Middle frontal gyrus (tissue), 1 donor: ENCODE measurements around the gene CDH9.

Experiments
- DNase-seq: peaks from one replicate; pipeline ENCODE4 v3.0.0-alpha.2; 2015; ENCODE audit warnings: low spot score; ENCODE audit errors: extremely low spot score

CDH9 gene, protein sequence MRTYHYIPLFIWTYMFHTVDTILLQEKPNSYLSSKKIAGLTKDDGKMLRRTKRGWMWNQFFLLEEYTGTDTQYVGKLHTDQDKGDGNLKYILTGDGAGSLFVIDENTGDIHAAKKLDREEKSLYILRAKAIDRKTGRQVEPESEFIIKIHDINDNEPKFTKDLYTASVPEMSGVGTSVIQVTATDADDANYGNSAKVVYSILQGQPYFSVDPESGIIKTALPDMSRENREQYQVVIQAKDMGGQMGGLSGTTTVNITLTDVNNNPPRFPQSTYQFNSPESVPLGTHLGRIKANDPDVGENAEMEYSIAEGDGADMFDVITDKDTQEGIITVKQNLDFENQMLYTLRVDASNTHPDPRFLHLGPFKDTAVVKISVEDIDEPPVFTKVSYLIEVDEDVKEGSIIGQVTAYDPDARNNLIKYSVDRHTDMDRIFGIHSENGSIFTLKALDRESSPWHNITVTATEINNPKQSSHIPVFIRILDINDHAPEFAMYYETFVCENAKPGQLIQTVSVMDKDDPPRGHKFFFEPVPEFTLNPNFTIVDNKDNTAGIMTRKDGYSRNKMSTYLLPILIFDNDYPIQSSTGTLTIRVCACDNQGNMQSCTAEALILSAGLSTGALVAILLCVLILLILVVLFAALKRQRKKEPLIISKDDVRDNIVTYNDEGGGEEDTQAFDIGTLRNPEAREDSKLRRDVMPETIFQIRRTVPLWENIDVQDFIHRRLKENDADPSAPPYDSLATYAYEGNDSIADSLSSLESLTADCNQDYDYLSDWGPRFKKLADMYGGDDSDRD

DNA sequence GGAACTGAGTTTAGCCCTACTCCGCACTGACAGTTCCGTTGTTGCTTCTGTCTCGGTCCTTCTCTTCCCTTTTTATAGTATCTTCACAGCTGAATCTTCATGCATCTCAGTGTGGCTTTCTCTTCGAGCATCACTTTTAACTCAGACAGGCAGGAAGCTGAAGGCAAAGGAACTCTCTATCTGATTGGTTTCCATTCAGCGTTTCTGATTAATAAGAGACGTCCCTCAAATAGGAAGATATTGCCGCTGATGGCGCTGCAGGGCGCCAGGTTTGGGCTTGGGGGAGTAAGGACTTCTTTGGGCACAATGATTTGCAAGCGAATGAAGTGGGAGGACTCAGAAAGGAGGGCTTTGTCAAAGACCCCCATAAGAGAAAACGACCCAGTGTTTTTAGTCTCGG is at the start of gene CDH9:
TSS of gene CDH9 (minus strand) at position 111 of the 400 bp plus-strand sequence. CDS start 50,253 bp downstream, outside the sequence.
- no peak for DNase-seq

- no peak for DNase-seq
Measured at GRCh38 chr5:27087747-27088146, 49.4 kb upstream of the CDH9 start.

DNA sequence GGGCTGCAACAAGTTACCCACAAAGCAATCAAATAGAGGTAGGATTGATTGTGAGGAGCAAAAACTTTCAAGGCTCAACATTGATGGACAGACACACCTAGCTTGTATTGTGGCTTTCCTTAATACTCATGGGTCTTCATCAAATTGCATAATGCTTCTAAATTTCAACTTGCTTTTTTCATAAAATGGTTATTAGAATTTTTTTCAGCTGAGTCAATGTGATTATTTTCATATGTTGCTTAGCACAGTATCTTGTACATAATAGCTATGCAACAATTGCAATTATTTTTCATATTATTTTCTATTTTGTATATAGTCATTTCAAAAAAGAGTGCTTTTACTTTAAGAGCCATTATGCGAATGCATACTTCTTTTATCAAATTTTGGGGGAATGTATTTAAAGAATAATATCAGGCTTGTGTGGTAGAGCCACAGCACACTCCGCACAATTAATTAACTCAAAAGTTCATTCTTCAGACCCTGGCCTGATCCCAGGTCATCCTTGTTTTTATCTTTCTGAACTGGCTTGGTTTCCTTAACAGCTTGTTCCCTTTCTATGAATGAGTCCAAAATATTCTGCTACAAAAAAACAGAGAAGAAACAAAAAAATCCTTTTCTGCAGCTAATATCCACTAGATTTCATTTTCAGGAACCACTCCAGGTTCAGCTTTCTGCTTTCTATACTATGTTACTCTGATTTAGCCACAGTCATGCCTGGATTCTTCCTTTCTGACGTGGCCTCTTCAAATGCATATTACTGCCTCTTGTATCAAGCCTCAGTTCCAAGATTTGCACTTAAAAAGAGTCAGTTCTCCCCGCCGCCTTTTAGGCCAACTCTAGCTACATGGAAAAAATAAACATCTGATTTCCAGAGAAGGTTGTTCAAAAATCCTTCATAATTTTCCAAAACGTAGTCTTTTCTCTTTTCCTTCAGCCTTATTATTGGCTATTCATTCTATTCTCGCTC is 45.3 kb upstream of the CDH9 start:
- DNase-seq: no peak

DNA sequence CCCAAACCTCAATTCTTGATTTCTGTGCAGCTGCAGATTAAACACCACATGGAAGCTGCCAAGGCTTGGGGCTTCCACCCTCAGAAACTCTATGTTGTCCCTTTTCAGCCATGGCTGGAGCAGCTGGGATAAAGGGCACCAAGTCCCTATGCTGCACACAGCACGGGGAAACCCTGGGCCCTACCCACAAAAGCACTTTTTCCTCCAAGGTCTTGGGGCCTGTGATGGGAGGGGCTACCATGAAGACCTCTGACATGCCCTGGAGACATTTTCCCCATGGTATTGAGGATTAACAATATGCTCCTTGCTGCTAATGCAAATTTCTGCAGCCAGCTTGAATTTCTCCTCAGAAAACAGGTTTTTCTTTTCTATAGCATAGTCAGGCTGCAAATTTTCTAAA is 41.8 kb upstream of the CDH9 start:
- no peak for DNase-seq

DNA sequence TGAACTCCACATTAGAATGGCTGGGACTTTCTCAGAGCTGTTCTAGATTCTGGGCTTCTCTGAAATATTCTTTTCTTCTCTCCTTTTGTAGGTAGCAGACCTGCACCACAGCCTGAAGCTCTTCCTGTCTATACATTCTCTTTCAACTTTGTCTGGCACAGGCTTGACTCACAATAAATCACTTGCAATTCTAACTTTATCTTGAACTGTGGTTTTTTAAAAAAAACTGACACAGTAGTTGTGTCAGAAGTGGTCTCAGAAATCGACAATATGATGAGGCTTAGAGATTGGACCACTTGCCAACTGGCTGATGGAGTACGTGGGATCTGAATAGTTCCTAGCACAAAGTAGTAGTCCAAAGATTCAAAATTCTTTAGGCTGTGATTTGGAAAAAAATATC is 24.1 kb upstream of the CDH9 start:
- no peak for DNase-seq

GRCh38 chr5:27048510-27048909 is 10.1 kb upstream of the CDH9 start:
- DNase-seq: no peak

GRCh38 chr5:27041372-27041771 is 3.0 kb upstream of the CDH9 start:
- DNase-seq: no peak

GRCh38 chr5:27034565-27034964 is 3.8 kb downstream of the CDH9 start:
- no peak for DNase-seq

- no peak for DNase-seq
Measured at GRCh38 chr5:27026801-27027200, 11.6 kb downstream of the CDH9 start.

DNA sequence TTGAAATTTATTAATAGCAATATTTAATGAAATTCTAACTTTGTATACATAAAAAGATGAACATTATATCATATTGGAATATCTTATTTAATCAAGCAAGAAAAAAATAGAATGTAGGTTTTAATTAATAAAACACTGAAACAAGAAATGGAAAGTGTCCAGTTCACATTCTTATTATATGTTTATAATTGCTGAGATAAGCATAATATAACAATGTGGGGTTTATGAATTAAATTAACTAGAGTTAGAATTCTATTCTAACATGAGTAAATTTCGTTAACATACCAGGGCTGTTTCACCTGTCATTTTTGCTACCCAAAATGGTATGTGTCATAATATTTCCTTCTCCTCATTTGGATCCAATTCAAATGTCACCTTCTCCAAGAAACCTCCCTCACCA is 12.3 kb downstream of the CDH9 start:
- no peak for DNase-seq

GRCh38 chr5:27021471-27021870 is 16.9 kb downstream of the CDH9 start:
- DNase-seq: no peak

GRCh38 chr5:27020973-27021372 is 17.4 kb downstream of the CDH9 start:
- no peak for DNase-seq

DNA sequence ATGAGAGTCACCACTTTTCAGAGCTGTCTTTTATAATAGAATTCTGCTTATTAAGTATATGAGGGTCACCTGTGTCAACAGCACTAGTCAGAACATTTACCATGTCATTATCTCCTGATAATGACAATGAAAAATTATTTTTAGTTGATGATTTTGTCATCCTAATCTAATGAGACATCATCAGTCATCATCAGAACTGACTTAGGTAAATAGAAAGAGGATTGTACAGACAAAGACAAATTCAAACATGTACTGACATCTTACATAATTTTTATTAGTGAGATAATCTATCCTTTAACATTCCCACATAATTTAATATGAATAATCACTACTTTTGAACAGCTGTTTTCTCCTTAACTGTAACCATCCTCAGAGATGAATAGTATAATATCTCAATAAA is 22.6 kb downstream of the CDH9 start:
- DNase-seq: no peak

GRCh38 chr5:27011274-27011673 is 27.1 kb downstream of the CDH9 start:
- no peak for DNase-seq

DNA sequence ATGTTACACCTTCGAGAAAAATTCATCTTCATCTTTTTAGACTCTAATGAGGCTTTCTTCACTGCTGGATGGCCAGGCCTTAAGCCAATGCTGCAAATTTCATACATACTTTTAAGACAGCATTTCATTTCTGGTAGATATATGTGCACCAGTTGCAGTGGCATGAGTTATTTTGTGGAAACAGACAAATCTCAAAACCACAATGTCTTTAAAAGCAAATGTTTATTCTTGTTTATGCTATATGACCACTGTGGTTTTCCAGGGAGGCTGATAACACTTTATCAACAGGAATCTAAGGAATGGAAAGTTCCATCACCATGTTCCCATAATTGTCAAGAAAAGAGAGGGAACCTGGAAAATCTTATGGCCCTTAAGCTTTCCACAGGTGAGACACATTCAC is 27.7 kb downstream of the CDH9 start:
- no peak for DNase-seq

- no peak for DNase-seq
Measured at GRCh38 chr5:27009540-27009915, 28.9 kb downstream of the CDH9 start.

DNA sequence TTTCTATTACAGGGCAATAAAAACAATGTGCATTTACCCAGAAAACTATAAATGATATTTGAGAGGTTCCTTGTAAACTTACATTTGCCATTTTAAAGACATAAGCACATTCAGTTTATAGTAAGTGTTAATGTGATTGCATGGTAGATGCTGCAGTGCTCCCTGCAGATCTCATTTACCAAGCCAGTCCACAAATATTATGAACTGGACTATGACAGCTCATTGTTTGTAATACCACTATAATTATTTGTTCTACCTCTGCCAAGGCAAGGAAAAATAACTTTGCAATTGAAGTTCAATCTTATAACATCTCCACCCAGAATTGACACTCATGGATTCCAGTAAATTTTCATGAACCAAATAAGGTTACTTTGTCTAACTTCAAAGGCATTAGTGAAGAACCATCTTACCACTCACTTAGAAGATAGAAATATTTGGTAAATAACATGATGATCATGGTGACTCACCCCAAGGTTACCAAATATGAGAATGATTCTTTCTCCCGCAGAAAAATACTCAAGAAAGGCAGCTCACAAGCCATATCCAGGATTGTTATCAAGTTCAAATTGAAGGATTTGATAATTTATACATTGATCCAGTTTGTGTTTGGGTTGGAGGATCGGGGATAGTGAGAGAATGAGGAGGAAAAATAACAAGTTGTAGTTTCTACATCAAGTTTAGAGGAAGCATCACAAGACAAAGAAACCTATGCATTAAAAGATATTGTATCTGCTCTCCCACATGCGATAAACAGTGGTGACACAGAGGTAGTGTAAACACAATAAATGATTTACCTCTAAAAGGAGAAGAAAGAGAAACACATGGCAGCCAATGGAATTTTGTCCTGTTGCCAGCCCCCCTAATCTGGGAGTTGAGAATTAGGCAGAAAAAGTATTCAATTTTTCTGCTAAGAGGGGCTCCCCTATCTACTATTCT is 29.5 kb downstream of the CDH9 start:
- DNase-seq: no peak

DNA sequence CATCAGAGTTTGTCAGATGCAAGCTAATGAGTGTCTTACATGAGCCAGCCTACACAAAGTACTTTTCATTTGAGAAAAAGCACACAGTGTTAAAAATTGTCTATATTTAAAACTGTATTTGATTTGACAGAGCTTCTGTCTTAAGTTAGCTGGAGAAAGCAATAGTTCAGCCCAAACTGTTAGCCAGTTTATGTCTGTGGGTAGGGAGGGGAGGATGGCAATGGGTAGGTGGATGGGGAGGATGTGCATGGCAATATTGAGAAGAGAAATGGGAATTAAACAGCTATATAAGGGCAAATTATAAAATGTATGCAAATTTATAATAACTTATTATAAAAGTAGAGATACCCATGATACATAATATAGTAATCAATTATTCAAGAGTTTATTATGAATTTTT is 31.3 kb downstream of the CDH9 start:
- DNase-seq: no peak

- DNase-seq: no peak
Measured at GRCh38 chr5:26986985-26987384, 51.4 kb downstream of the CDH9 start.

DNA sequence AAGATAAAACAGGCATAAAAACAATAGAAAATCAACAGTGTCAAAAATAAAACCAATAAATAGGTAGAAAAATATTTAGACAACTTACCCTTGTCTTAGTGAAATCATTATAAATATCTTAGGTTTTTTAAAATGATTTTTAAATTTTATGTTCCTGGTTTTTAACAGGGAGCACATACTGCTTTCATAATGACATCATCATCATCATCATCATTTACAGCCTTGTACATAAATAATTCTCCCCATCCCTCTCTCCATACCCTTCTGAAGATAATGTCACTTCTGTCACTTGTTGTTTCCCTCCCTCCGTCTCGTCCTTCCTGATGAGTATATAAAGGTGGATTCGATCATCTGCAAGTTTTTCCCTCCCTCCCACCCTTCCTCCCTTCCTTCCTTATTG is 56.6 kb downstream of the CDH9 start:
- no peak for DNase-seq
